Ishikawa (cell line): Measurements from ENCODE around the gene PLAAT5.

ENCODE experiments used
- CREB1 ChIP-seq: IDR thresholded peaks from 2 replicates; pipeline ENCODE4 v1.6.1; 2012; ENCODE audit warnings: low read depth
- EGR1 ChIP-seq: IDR thresholded peaks from 2 replicates; pipeline ENCODE4 v1.6.1; 2012
- EP300 ChIP-seq: IDR thresholded peaks from 2 replicates; pipeline ENCODE4 v1.6.1; 2012; ENCODE audit warnings: borderline replicate concordance
- FOXM1 ChIP-seq: IDR thresholded peaks from 2 replicates; pipeline ENCODE4 v1.6.1; 2012; ENCODE audit warnings: low read depth, borderline replicate concordance
- NFIC ChIP-seq: IDR thresholded peaks from 2 replicates; pipeline ENCODE4 v1.6.1; 2012
- RAD21 ChIP-seq: IDR thresholded peaks from 2 replicates; pipeline ENCODE4 v1.6.1; 2012; ENCODE audit warnings: low read depth
- TAF1 ChIP-seq: IDR thresholded peaks from 2 replicates; pipeline ENCODE4 v1.6.1; 2012; ENCODE audit warnings: low read depth, mild to moderate bottlenecking
- TCF12 ChIP-seq: IDR thresholded peaks from 2 replicates; pipeline ENCODE4 v1.6.1; 2012; ENCODE audit warnings: low read depth
- TEAD4 ChIP-seq: IDR thresholded peaks from 2 replicates; pipeline ENCODE4 v1.6.1; 2012
- USF1 ChIP-seq: IDR thresholded peaks from 2 replicates; pipeline ENCODE4 v1.6.1; 2012
- YY1 ChIP-seq: IDR thresholded peaks from 2 replicates; pipeline ENCODE4 v1.6.1; 2012; ENCODE audit warnings: low read depth
- ZBTB7A ChIP-seq: IDR thresholded peaks from 2 replicates; pipeline ENCODE4 v1.6.1; 2012; ENCODE audit warnings: low read depth
- TF ChIP-seq, protein P1 (sequence below): IDR thresholded peaks from 2 replicates; pipeline ENCODE4 v1.6.1; 2012
- TF ChIP-seq, protein P2 (sequence below): IDR thresholded peaks from 2 replicates; pipeline ENCODE4 v1.6.1; 2012; ENCODE audit warnings: low read depth, mild to moderate bottlenecking

PLAAT5 gene

GRCh38 chr11:63511048-63511748, 20.2 kb upstream of the PLAAT5 start:
- TF ChIP-seq ZBTB7A (no peak), FOXM1 (no peak), CREB1 (no peak), TAF1 (no peak), USF1 (no peak), EP300 (no peak), TEAD4 (no peak), RAD21 (no peak), TCF12 (no peak), NFIC (no peak), YY1 (no peak), EGR1 (no peak)
- TF ChIP-seq, protein P1, sequence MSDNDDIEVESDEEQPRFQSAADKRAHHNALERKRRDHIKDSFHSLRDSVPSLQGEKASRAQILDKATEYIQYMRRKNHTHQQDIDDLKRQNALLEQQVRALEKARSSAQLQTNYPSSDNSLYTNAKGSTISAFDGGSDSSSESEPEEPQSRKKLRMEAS = no peak
- TF ChIP-seq, protein P2, sequence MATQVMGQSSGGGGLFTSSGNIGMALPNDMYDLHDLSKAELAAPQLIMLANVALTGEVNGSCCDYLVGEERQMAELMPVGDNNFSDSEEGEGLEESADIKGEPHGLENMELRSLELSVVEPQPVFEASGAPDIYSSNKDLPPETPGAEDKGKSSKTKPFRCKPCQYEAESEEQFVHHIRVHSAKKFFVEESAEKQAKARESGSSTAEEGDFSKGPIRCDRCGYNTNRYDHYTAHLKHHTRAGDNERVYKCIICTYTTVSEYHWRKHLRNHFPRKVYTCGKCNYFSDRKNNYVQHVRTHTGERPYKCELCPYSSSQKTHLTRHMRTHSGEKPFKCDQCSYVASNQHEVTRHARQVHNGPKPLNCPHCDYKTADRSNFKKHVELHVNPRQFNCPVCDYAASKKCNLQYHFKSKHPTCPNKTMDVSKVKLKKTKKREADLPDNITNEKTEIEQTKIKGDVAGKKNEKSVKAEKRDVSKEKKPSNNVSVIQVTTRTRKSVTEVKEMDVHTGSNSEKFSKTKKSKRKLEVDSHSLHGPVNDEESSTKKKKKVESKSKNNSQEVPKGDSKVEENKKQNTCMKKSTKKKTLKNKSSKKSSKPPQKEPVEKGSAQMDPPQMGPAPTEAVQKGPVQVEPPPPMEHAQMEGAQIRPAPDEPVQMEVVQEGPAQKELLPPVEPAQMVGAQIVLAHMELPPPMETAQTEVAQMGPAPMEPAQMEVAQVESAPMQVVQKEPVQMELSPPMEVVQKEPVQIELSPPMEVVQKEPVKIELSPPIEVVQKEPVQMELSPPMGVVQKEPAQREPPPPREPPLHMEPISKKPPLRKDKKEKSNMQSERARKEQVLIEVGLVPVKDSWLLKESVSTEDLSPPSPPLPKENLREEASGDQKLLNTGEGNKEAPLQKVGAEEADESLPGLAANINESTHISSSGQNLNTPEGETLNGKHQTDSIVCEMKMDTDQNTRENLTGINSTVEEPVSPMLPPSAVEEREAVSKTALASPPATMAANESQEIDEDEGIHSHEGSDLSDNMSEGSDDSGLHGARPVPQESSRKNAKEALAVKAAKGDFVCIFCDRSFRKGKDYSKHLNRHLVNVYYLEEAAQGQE = no peak

DNA sequence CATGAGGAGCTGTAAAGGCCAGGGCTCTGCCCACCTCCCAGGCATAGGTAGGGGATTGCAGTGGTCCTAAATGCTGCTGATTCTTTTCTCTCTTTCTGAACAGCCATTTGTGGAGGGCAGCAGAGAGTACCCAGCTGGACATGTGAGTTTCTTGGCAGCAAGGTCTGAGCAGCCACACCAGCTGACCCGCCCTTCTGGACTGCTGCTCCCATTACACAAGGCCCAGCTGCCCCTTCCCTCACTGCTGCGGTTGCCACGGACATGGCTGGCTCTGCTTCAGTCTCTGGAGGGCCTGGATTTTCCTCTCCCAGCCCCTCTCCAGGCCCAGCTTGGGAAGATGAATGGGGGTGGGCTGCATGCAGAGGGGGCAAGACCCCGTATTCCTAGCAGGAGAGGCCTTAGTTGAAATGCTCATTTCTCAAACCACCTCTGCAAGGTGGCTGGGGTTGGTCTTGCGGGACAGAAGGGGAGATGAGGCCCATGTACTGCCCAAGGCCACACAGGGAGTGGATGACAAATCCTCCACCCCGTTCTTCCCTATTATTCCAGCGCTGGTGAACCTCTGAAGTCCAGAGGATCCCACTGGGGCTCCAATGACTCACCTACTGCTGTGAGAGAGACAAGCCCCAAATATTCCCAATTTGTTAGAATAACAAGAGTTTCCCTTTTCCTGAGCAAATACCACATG, 19.5 kb upstream of the PLAAT5 start:
- TF ChIP-seq, protein P1 = no peak
- no peak for TF ChIP-seq FOXM1
- TF ChIP-seq TCF12 = no peak
- no peak for TF ChIP-seq EP300
- TF ChIP-seq NFIC = no peak
- TF ChIP-seq EGR1 = no peak

- no peak for TF ChIP-seq RAD21
- no peak for TF ChIP-seq ZBTB7A
- no peak for TF ChIP-seq TAF1
- TF ChIP-seq, protein P2 = no peak
- no peak for TF ChIP-seq TCF12
- TF ChIP-seq NFIC = no peak
These were observed 17.8 kb upstream of the PLAAT5 start for GRCh38 chr11:63508745-63509144.

DNA sequence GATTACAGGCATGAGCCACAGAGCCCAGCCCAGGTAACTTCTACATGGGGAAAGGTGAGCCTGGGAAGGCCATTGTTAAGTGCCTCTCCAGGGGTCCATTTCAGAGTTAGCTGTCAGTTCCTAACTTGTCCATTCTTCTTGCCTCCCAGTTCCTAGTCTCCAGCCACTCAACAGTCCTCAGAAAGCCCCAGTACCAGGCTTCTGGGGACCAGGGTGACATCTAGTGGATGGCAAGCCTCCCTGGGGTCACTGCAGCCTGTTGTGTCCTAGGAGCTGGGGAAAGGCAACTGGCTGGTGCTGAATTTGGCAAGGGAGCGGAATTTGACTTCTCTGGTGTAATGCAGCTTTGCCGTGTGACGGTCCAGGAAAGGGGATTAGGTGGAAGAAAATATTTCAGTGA, 17.0 kb upstream of the PLAAT5 start:
- TF ChIP-seq TAF1 (no peak), TCF12 (no peak), ZBTB7A (no peak), CREB1 (no peak), EGR1 (no peak), RAD21 (peak; percentile 54), FOXM1 (no peak)
- TF ChIP-seq, protein P2 = no peak

GRCh38 chr11:63507511-63507910, 16.5 kb upstream of the PLAAT5 start:
- no peak for TF ChIP-seq ZBTB7A
- TF ChIP-seq, protein P1 = no peak
- TF ChIP-seq NFIC = no peak
- TF ChIP-seq CREB1 = no peak
- no peak for TF ChIP-seq TEAD4
- TF ChIP-seq FOXM1 = no peak
- TF ChIP-seq YY1 = no peak
